GDM1 (cell line): ENCODE results near the gene GBP2.
"Not testable (repeated sequence)": the region's sequence is repeated elsewhere in the genome, so short reads cannot be mapped to it uniquely, and the experiment has no call there.

ENCODE experiments used
- DNase-seq: peaks from one replicate; lab custom pipeline; 2025; lab: John Stamatoyannopoulos, UW

Gene GBP2

GRCh38 chr1:89125913-89126580, at the start of gene GBP2:
GBP2 (minus strand) TSS chr1:89126114; CDS start chr1:89121966, 4,148 bp downstream.
- DNase-seq: peak; percentile 11

- no peak for DNase-seq
Observed at GRCh38 chr1:89174491-89174890, 48.6 kb upstream of the GBP2 start.

GRCh38 chr1:89172468-89173143, 46.7 kb upstream of the GBP2 start:
- no peak for DNase-seq

- DNase-seq: no peak
Observed at GRCh38 chr1:89171067-89171438, 45.1 kb upstream of the GBP2 start.

GRCh38 chr1:89170170-89171066, 44.5 kb upstream of the GBP2 start:
- DNase-seq: no peak

- DNase-seq: no peak
Observed at GRCh38 chr1:89169166-89169565, 43.3 kb upstream of the GBP2 start.

- DNase-seq: no peak
Observed at GRCh38 chr1:89167590-89168230, 41.8 kb upstream of the GBP2 start.

- no peak for DNase-seq
Observed at GRCh38 chr1:89166705-89167104, 40.8 kb upstream of the GBP2 start.

- DNase-seq: no peak
Observed at GRCh38 chr1:89165811-89166210, 39.9 kb upstream of the GBP2 start.

GRCh38 chr1:89151047-89151446, 25.1 kb upstream of the GBP2 start:
- no peak for DNase-seq

GRCh38 chr1:89149976-89150375, 24.1 kb upstream of the GBP2 start:
- DNase-seq: no peak

GRCh38 chr1:89149229-89149628, 23.3 kb upstream of the GBP2 start:
- DNase-seq: no peak

- no peak for DNase-seq
Observed at GRCh38 chr1:89147678-89148658, 22.1 kb upstream of the GBP2 start.

GRCh38 chr1:89146721-89147120, 20.8 kb upstream of the GBP2 start:
- DNase-seq: no peak

- DNase-seq: no peak
Observed at GRCh38 chr1:89143484-89143883, 17.6 kb upstream of the GBP2 start.

- no peak for DNase-seq
Observed at GRCh38 chr1:89142160-89142559, 16.2 kb upstream of the GBP2 start.

- no peak for DNase-seq
Observed at GRCh38 chr1:89133747-89134146, 7.8 kb upstream of the GBP2 start.

- DNase-seq: no peak
Observed at GRCh38 chr1:89130716-89131115, 4.8 kb upstream of the GBP2 start.

GRCh38 chr1:89129911-89130310, 4.0 kb upstream of the GBP2 start:
- DNase-seq: no peak

- not testable (repeated sequence) for DNase-seq
Observed at GRCh38 chr1:89128003-89128458, 2.1 kb upstream of the GBP2 start.
